ENCODE results near the gene CNBP.
"Not testable (repeated sequence)": the region's sequence is repeated elsewhere in the genome, so short reads cannot be mapped to it uniquely, and the experiment has no call there.

The CNBP gene

DNA sequence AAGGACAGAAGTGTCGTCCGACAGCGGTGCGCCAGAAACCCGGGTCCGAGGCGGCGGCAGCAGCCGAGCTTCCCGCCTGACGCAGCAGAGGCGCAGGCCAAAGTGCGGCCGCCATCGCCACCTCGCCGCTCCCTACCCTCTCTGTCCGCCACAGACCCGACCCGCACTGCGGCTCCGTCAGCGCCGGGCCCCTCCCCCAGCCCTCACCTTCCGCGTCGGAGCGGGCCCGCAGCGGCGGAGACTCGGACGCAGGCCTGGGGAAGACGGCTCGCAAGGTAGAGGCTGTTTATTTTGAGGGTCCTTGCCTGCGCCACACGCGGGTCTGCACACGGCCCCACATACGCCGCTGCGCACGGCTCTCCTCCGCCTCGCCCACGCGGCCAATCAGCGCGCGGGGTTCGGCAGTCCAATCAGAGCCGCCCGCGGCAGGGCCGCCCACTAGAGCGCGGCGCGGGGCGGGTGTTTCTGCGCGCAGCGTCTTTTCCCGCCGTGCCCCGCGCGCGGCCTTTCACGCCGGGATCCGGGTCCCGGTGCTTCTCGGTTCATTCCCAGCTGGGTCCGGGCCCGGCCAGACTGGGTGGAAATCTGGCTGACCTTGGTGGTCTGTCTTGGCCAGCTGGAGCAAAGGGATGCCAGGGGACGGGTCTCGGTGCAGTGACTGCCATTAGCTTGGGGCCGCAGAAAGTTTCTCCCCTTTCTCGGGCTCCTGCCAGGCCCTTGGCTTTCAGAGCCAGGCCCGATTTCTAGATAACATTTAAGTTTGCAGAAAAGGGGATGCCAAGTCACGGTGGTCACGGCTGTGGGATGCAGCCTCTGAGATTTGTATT is at the start of gene CNBP:
CNBP (minus strand) TSS at position 328 of the 827 bp plus-strand sequence. CDS start 12,139 bp downstream, outside the sequence.
- peak; percentile 81 to 92 (median 88) for DNase-seq

DNA sequence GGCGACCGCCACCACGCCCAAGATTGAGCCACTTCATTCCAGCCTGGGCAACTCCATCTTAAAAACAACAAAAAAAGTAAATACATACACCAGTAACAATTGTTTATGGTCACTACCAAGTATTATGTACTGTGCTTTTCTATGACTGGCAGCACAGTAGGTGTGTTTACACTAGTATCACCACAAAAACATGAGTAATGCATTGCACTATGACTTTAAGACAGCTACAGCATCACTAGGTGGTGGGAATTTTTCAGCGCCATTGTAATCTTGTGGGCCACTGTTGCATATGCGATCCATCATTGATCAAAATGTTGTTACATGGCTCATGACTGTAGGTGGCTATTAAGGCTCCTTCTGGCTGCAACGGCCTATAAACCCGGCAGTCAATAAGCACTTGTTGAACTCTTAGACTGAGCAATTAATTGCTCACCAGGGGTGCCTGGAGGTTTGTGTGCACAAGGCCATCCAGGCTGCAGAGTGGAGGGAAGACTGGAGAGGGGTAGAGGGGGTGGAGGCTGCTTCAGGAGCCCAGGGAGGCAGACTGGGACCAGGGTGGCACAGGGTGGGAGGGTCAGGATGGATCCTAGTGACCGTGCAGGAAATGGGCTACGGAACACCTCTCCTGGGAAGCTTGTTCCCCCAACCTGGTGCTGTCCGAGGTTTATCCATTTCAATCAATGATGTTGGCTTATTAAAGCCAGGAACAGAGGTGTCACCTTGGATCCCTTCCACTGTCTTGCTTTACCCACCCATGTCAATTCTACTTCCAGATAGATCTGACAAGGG is 47.8 kb upstream of the CNBP start:
- DNase-seq = no peak

DNA sequence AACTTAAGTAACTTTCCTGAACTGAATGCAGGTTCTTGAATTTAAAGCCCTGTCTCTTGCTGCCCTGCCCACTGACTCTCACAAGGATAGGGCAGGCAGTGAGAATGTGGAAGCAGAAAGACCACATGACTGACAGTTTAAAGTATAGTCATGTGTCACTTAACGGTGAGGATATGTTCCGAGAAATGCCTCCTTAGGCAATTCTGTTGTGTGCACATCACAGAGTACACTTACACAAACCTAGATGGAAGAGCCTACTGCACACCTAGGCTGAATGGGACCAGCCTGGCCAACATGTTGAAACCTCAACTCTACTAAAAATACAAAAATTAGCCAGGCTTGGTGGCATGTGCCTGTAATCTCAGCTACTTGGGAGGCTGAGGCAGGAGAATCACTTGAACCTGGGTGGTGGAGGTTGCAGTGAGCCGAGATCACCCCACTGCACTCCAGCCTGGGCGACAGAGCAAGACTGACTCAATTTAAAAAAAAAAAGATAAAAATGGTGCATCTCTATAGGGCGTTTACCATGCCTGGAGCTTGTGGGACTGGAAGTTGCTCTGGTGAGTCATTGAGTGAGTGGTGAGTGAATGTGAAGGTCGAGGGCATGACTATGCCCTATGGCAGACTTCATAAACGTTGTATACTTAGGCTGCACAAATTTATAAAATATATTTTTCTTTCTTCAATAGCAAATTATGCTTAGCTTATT is 46.8 kb upstream of the CNBP start:
- DNase-seq = no peak

DNA sequence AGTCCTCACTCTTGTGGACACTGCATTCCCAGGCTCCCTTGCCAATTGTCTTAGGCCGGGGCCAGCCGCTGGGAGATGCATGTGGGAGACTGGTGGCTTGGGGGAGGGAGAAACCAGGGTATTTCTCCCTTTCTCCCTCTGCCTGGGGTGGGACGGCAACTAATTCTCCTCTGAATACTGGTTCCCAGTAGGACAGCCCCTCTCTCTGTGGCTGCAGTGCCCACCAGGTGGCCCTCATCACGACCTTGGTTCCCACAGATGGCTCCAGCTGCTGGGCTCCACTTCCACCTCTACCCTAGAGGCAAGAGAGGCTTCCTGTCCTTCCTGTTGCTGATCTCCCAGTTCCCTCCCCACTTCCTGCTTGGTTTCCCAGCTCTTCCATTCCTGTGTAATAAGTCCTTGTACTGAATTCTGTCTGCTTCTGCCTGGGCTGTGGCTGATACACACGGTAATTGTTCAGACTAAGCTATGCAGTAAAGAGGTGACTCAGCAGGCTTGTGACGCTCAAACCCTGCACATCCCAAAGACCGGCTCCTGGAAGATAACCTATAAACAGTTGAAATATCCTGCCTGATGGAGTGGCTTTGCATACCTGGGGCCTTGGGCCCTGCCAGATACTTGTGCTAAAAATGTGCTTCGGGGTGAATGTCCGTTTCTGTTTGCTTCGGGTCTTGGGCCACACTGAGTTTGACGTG is 45.3 kb upstream of the CNBP start:
- DNase-seq = no peak

- no peak for DNase-seq
Observed at GRCh38 chr3:129226374-129226773, 42.7 kb upstream of the CNBP start.

GRCh38 chr3:129224984-129225393 is 41.3 kb upstream of the CNBP start:
- no peak for DNase-seq

- not testable (repeated sequence) for DNase-seq
Observed at GRCh38 chr3:129224387-129224786, 40.7 kb upstream of the CNBP start.

GRCh38 chr3:129218742-129219141 is 35.0 kb upstream of the CNBP start:
- no peak for DNase-seq

DNA sequence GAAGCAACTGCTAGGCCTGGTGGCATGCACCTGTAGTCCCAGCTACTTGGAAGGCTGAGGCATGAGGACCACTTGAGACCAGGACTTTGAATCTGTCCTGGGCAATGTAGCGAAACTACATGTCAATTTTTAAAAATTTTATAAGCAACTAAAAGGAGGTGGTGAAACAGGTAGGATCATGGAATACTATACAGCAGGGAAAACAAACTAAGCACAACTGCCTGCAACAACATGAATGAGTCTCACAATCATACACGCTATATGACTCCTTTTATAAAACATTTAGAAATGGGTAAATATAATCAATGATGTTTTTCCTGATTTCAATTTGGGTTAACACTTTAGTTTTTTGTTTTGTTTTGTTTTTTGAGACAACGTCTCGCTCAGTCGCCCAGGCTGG is 29.5 kb upstream of the CNBP start:
- no peak for DNase-seq

- DNase-seq = no peak
Observed at GRCh38 chr3:129211772-129212171, 28.1 kb upstream of the CNBP start.

DNA sequence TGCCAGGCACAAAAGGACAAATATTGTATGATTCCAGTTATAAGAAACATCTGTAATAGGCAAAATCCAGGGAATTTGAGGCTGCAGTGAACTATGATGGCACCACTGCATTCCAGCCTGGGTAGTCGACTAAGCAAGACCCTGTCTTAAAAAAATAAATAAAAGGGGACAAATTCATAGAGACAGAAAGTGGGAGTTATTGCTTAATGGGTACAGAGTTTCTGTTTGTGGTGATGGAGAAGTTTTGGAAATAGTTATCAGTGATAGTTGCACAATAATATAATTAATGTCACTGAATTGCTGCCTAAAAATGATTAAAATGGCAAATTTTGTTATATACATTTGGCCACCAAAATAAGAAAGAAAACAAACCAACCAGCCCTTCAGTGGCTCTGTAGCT is 27.6 kb upstream of the CNBP start:
- DNase-seq = no peak

- DNase-seq = no peak
Observed at GRCh38 chr3:129207479-129207878, 23.8 kb upstream of the CNBP start.

- no peak for DNase-seq
Observed at GRCh38 chr3:129205109-129205832, 21.6 kb upstream of the CNBP start.

- DNase-seq = no peak
Observed at GRCh38 chr3:129204473-129204872, 20.8 kb upstream of the CNBP start.

DNA sequence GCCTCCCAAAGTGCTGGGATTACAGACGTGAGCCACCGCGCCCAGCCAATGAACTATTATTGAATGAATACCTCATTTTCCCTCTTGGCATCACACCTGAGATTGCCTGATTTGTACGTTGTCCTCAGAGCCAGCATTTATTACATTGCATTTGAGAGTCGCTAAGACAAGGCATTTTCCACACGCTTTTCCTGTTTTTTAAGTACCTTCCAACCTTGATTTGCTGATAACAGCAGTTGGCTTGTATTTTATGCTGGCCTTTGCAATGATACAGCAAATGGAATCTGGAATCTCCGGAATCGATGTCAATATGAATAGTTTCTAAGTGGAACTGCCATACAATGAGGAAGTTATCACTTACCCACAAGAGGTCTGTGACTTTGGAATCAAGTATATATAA is 15.7 kb upstream of the CNBP start:
- DNase-seq = no peak

- DNase-seq = no peak
Observed at GRCh38 chr3:129197321-129197720, 13.6 kb upstream of the CNBP start.

- no peak for DNase-seq
Observed at GRCh38 chr3:129196601-129197000, 12.9 kb upstream of the CNBP start.

GRCh38 chr3:129195731-129196256 is 12.1 kb upstream of the CNBP start:
- no peak for DNase-seq

DNA sequence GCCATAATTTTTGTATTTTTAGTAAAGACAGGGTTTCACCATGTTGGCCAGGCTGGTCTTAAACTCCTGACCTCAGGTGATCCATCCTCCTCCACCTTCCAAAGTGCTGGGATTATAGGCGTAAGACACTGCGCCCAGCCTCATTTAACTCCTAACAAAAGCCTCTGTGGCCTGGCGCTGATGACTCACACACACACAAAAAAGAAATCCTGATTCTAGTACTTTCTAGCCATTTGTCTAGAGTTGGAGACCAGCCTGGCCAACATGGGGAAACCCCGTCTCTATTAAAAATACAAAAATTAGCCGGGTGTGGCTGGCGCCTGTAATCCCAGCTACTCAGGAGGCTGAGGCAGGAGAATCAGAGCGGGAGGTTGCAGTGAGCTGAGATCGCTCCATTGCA is 6.1 kb upstream of the CNBP start:
- DNase-seq = not testable (repeated sequence)

DNA sequence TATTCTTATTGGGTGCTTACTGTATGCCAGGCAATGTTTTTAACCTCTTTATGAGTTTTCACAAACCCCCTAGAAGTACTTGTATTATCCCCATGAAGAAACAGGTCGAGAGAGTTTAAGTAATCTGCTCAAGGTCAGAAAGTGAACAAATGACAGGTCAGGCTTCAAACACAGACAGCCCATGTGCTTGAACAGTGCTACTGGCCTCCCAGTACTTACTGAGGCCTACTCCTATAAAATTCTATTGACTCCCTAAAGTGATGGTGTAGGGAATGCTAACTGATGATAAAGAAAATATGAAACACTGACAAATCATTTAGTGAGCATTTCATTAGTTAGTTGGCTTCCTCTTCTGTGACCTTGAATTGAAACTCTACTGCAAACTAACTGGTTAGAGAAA is 4.2 kb upstream of the CNBP start:
- no peak for DNase-seq

- no peak for DNase-seq
Observed at GRCh38 chr3:129185783-129186182, 2.1 kb upstream of the CNBP start.

All from activated CD4-positive, CD25-positive, alpha-beta regulatory T cell (primary cell).